H1 (cell line): ENCODE data around the gene SNED1. TPM values are rescaled to one million over a fixed set of nuclear protein-coding genes. Genes with fewer than 3 reads are reported as not detected.

Source experiments
- CTCF ChIA-PET: fragments of 300-600 bp; sonication (Branson Sonifier 250); formaldehyde crosslinking; loops from one replicate; lab custom pipeline; 2021; ENCODE audit not compliant: partially characterized antibody; lab: Charles Lee
- POLR2A ChIA-PET: fragments of 300-600 bp; sonication (Branson Sonifier 250); formaldehyde crosslinking; loops from one replicate; lab custom pipeline; 2021; ENCODE audit warnings: inconsistent platforms; ENCODE audit not compliant: partially characterized antibody; lab: Charles Lee
- DNase-seq, 2 experiments: peaks; one replicate each; pipeline versions ENCODE4 v3.0.0 to v3.0.0-alpha.2; 2010 to 2022; ENCODE audit warnings: low spot score in 2 of 2, low read depth in 1 of 2, mixed read lengths in 1 of 2
- FAIRE-seq: peaks from 2 replicates; lab custom pipeline; 2011; peaks lifted over from hg19 to GRCh38; lab: Jason Lieb, UNC
- H2AFZ ChIP-seq: 2 replicates; pipeline ENCODE4 v1.8.1; 2012; ENCODE audit warnings: low read length, inconsistent platforms
- H2AK5ac ChIP-seq: 2 replicates; pipeline ENCODE4 v1.6.1; 2013; ENCODE audit warnings: low read depth, low read length
- H2BK120ac ChIP-seq: replicated peaks from 2 replicates; pipeline ENCODE3; 2013; ENCODE audit warnings: low read depth, low read length, inconsistent platforms
- H2BK12ac ChIP-seq: 2 replicates; pipeline ENCODE4 v1.6.1; 2013; ENCODE audit warnings: low read depth, low read length
- H2BK15ac ChIP-seq: 2 replicates; pipeline ENCODE4 v1.6.1; 2013; ENCODE audit warnings: low read length
- H2BK20ac ChIP-seq: 2 replicates; pipeline ENCODE4 v1.6.1; 2013; ENCODE audit warnings: low read length
- H2BK5ac ChIP-seq: 2 replicates; pipeline ENCODE4 v1.6.1; 2013; ENCODE audit warnings: low read depth, low read length
- H3K14ac ChIP-seq: 2 replicates; pipeline ENCODE4 v1.6.1; 2013; ENCODE audit warnings: inconsistent platforms; ENCODE audit not compliant: insufficient read length
- H3K18ac ChIP-seq: 2 replicates; pipeline ENCODE4 v1.6.1; 2013; ENCODE audit warnings: low read length; ENCODE audit errors: extremely low read depth
- H3K23ac ChIP-seq: 2 replicates; pipeline ENCODE4 v1.6.1; 2013; ENCODE audit warnings: inconsistent platforms; ENCODE audit not compliant: insufficient read length
- H3K23me2 ChIP-seq: 2 replicates; pipeline ENCODE4 v1.6.1; 2013; ENCODE audit warnings: low read depth, low read length
- H3K27ac ChIP-seq: 2 replicates; pipeline ENCODE4 v1.6.1; 2011; ENCODE audit warnings: low read depth, low read length, inconsistent platforms
- H3K27me3 ChIP-seq, 4 experiments: replicated peaks in 1 of 4; 1 replicate in 1 of 4; 2 replicates in 3 of 4; pipeline versions ENCODE4 v1.6.1 to v1.8.1; 2011 to 2013; ENCODE audit warnings: low read length in 3 of 4, mild to moderate bottlenecking in 3 of 4, inconsistent platforms in 2 of 4, mixed read lengths in 2 of 4, moderate library complexity in 1 of 4; ENCODE audit not compliant: control insufficient read depth in 3 of 4, insufficient read depth in 3 of 4; ENCODE audit errors: extremely low read depth in 1 of 4
- H3K36me3 ChIP-seq, 4 experiments: 2 replicates each; pipeline versions ENCODE4 v1.6.1 to v1.8.1; 2011 to 2013; ENCODE audit warnings: mild to moderate bottlenecking in 4 of 4, low read length in 3 of 4, moderate library complexity in 2 of 4, control low read depth in 1 of 4, inconsistent platforms in 1 of 4; ENCODE audit not compliant: insufficient read depth in 4 of 4, control insufficient read depth in 2 of 4
- H3K4ac ChIP-seq: replicated peaks from 2 replicates; pipeline ENCODE3; 2013; ENCODE audit warnings: low read length, low read depth, mixed read lengths, inconsistent platforms; ENCODE audit not compliant: insufficient read length
- H3K4me1 ChIP-seq, 4 experiments: replicated peaks in 1 of 4; 1 replicate in 1 of 4; 2 replicates in 3 of 4; pipeline versions ENCODE4 v1.6.1 to v1.8.1; 2011 to 2013; ENCODE audit warnings: low read length in 3 of 4, inconsistent platforms in 2 of 4, mixed read lengths in 1 of 4; ENCODE audit not compliant: insufficient read depth in 4 of 4, control insufficient read depth in 3 of 4
- H3K4me2 ChIP-seq, 2 experiments: 2 replicates each; pipeline versions ENCODE4 v1.6.1 to v1.8.1; 2011 to 2013; ENCODE audit warnings: low read depth in 2 of 2, low read length in 2 of 2, control low read depth in 1 of 2, inconsistent platforms in 1 of 2, mild to moderate bottlenecking in 1 of 2; ENCODE audit not compliant: insufficient read depth in 1 of 2
- H3K4me3 ChIP-seq, 4 experiments: fragments of 200-600, 300-600 bp in 1 of 4; sonication (generic), shearing (Covaris generic), sonication (Bioruptor Twin) in 1 of 4; 2 replicates each; pipeline versions ENCODE4 v1.5.1 to v1.8.1; 2011 to 2016; ENCODE audit warnings: low read length in 4 of 4, low read depth in 3 of 4, control low read depth in 2 of 4, inconsistent platforms in 2 of 4, mild to moderate bottlenecking in 2 of 4, mixed read lengths in 1 of 4, moderate library complexity in 1 of 4; ENCODE audit not compliant: insufficient read depth in 2 of 4; ENCODE audit errors: extremely low read depth in 1 of 4
- H3K56ac ChIP-seq: replicated peaks from 2 replicates; pipeline ENCODE3; 2013; ENCODE audit warnings: low read depth, mild to moderate bottlenecking, mixed read lengths, low read length, inconsistent platforms; ENCODE audit not compliant: insufficient read length
- H3K79me1 ChIP-seq: 2 replicates; pipeline ENCODE4 v1.6.1; 2013; ENCODE audit warnings: low read depth, low read length, control low read depth
- H3K79me2 ChIP-seq, 2 experiments: 2 replicates each; pipeline versions ENCODE4 v1.6.1 to v1.8.1; 2012 to 2013; ENCODE audit warnings: low read length in 2 of 2, mild to moderate bottlenecking in 2 of 2, inconsistent platforms in 1 of 2; ENCODE audit not compliant: insufficient read depth in 2 of 2, control insufficient read depth in 1 of 2
- H3K9ac ChIP-seq, 4 experiments: replicated peaks in 1 of 4; 1 replicate in 1 of 4; 2 replicates in 3 of 4; pipeline versions ENCODE4 v1.6.1 to v1.8.1; 2011 to 2013; ENCODE audit warnings: low read depth in 3 of 4, low read length in 3 of 4, control low read depth in 2 of 4, mild to moderate bottlenecking in 2 of 4, moderate library complexity in 2 of 4, inconsistent platforms in 1 of 4; ENCODE audit errors: extremely low read depth in 1 of 4
- H3K9me3 ChIP-seq, 2 experiments: 2 replicates each; pipeline versions ENCODE4 v1.6.1 to v1.8.1; 2012 to 2013; ENCODE audit warnings: mild to moderate bottlenecking in 2 of 2, moderate library complexity in 2 of 2, control low read depth in 1 of 2, inconsistent platforms in 1 of 2, low read depth in 1 of 2, low read length in 1 of 2, mixed read lengths in 1 of 2; ENCODE audit not compliant: insufficient read depth in 2 of 2
- H4K20me1 ChIP-seq, 2 experiments: replicated peaks in 1 of 2; 2 replicates each; pipeline versions ENCODE3 to v1.8.1; 2011 to 2013; ENCODE audit warnings: inconsistent platforms in 2 of 2, low read length in 2 of 2, mild to moderate bottlenecking in 1 of 2; ENCODE audit not compliant: insufficient read depth in 2 of 2, control insufficient read depth in 1 of 2
- H4K5ac ChIP-seq: 2 replicates; pipeline ENCODE4 v1.6.1; 2013; ENCODE audit warnings: low read length, low read depth, mixed read lengths, inconsistent platforms; ENCODE audit not compliant: insufficient read length
- H4K8ac ChIP-seq: 2 replicates; pipeline ENCODE4 v1.8.0; 2013; ENCODE audit warnings: mild to moderate bottlenecking, moderate library complexity, low read length, inconsistent platforms; ENCODE audit not compliant: insufficient read depth; ENCODE audit errors: extremely low read depth
- H4K91ac ChIP-seq: replicated peaks from 2 replicates; pipeline ENCODE3; 2013; ENCODE audit warnings: low read length, mixed read lengths, inconsistent platforms; ENCODE audit not compliant: insufficient read length
- CTCF ChIP-seq, 3 experiments: IDR thresholded peaks; 1 replicate in 2 of 3; 2 replicates in 1 of 3; pipeline versions ENCODE4 v1.5.1 to v1.6.1; 2011; ENCODE audit warnings: low read length in 3 of 3, mild to moderate bottlenecking in 3 of 3, inconsistent platforms in 2 of 3, low read depth in 1 of 3, moderate library complexity in 1 of 3; ENCODE audit not compliant: insufficient read depth in 1 of 3; ENCODE audit errors: control extremely low read depth in 1 of 3
- EGR1 ChIP-seq: IDR thresholded peaks from 2 replicates; pipeline ENCODE4 v1.6.1; 2011; ENCODE audit warnings: low read depth, low read length, borderline replicate concordance
- RAD21 ChIP-seq, 2 experiments: IDR thresholded peaks in 1 of 2; conservative IDR thresholded peaks in 1 of 2; 2 replicates each; pipeline ENCODE4 v1.6.1; 2011; ENCODE audit warnings: low read depth in 2 of 2, low read length in 2 of 2, improper control_type of control experiment in 1 of 2, inconsistent platforms in 1 of 2, mild to moderate bottlenecking in 1 of 2, moderate library complexity in 1 of 2
- RBBP5 ChIP-seq: IDR thresholded peaks from 2 replicates; pipeline ENCODE4 v1.7.1; 2012; ENCODE audit warnings: low read depth, mild to moderate bottlenecking, inconsistent platforms, low read length, moderate library complexity, borderline replicate concordance
- SIN3A ChIP-seq, 2 experiments: IDR thresholded peaks in 1 of 2; conservative IDR thresholded peaks in 1 of 2; 2 replicates each; pipeline ENCODE4 v1.6.1; 2011 to 2012; ENCODE audit warnings: low read length in 2 of 2, improper control_type of control experiment in 1 of 2, low read depth in 1 of 2, mild to moderate bottlenecking in 1 of 2
- SIRT6 ChIP-seq: IDR thresholded peaks from one replicate; pipeline ENCODE4 v1.7.1; 2012; ENCODE audit warnings: low read length, inconsistent platforms
- SIX5 ChIP-seq: IDR thresholded peaks from 2 replicates; pipeline ENCODE4 v1.6.1; 2011; ENCODE audit warnings: mild to moderate bottlenecking, low read depth, low read length
- WGBS, 2 experiments: shearing (Covaris generic) in 1 of 2; methylation state at CpG; one replicate each; pipeline versions ENCODE4 v1.1.6 to v1.1.7; 2013 to 2015; ENCODE audit warnings: low lambda C conversion rate in 2 of 2, mixed read lengths in 2 of 2, inconsistent platforms in 1 of 2, low coverage in 1 of 2, missing lambda C conversion rate in 1 of 2; ENCODE audit not compliant: insufficient replicate concordance in 2 of 2, insufficient coverage in 1 of 2, insufficient read length in 1 of 2; ENCODE audit errors: extremely low coverage in 1 of 2, missing lambda C conversion rate in 1 of 2; 5-methylcytosine and 5-hydroxymethylcytosine counted together
- polyA plus RNA-seq, 7 experiments: library from polyadenylated mRNA; depleted of rRNA in 3 of 7; stranded (reverse) in 5 of 7; unstranded in 2 of 7; fragments of >200 nt in 5 of 7; fragments of 200-250 nt in 2 of 7; gene quantifications; 1 replicate in 5 of 7; 2 replicates in 1 of 7; 4 replicates in 1 of 7; pipeline versions ENCODE4 v1.2.1 to v1.2.3, GENCODE V29; 2011 to 2013; ENCODE audit warnings: missing spikeins in 2 of 7, mixed read lengths in 2 of 7
- total RNA-seq: library from RNA; stranded (reverse); fragmentation: NEBNext Ultra II Directional; extraction: Animal tissue kit (Norgen Biotek cat#: 25700); gene quantifications from 2 replicates; pipeline ENCODE4 v1.2.1, GENCODE V29; 2021

Gene SNED1
- total and polyA plus RNA-seq, 2 of the 8 experiments (the other 6 are each of a cell fraction or from before 2014, with no cell fraction given), result 1.9 TPM

GRCh38 chr2:240966906-240967680, 31.3 kb upstream of the SNED1 start:
- FAIRE-seq (no peak), DNase-seq (no peak)
- H3K79me1 ChIP-seq, result no peaks in the 10 kb centered on the region
- no peak overlapping the region for H2AK5ac ChIP-seq
- TF ChIP-seq RBBP5, result no peak
- no peak for TF ChIP-seq SIRT6
- peak in 2 of 3 experiments; percentile 19 to 25; a peak in 2 of 4 replicates for TF ChIP-seq CTCF (IDR thresholded peaks at IDR 0.05; ENCODE audit: control extremely low read depth in 1 of 3, insufficient read depth in 1 of 3, low read depth in 1 of 3, low read length in 3 of 3)
- TF ChIP-seq RAD21 (IDR thresholded peaks at IDR 0.05 in 1 of 2, conservative IDR thresholded peaks at IDR 0.05 in 1 of 2; ENCODE audit: low read depth in 2 of 2, low read length in 2 of 2), result peak in 1 of 2 experiments; percentile 28; a peak in 2 of 4 replicates
- TF ChIP-seq SIX5, result no peak
- TF ChIP-seq EGR1, result no peak
- TF ChIP-seq SIN3A (conservative IDR thresholded peaks at IDR 0.05 in 1 of 2, IDR thresholded peaks at IDR 0.05 in 1 of 2; ENCODE audit: low read depth in 1 of 2, low read length in 2 of 2), result no peak
- H3K23ac ChIP-seq, result no peak overlapping the region
- H2BK120ac ChIP-seq, result no peak overlapping the region
- H3K27ac ChIP-seq, result no peak overlapping the region
- H2AFZ ChIP-seq, result no peak overlapping the region
- H3K4me2 ChIP-seq, result no peak overlapping the region
- H3K79me2 ChIP-seq, result no peaks in the 10 kb centered on the region
- no peak overlapping the region for H2BK20ac ChIP-seq
- H3K9ac ChIP-seq, result no peak overlapping the region
- H3K4ac ChIP-seq, result no peak overlapping the region
- ChIA-PET POLR2A (no interaction called here), CTCF (interaction anchor here (0.9 to 1.3 kb wide), 3 partner anchors 21 to 223 kb away, joined by 3 to 6 read pairs (median 3); no protein-coding TSS in a partner anchor)
- H2BK12ac ChIP-seq, result no peak overlapping the region
- 84% methylated on average over 25 of the region's 32 CpGs; no CpG with 5 or more reads in 1 of the 2 experiments for WGBS, 2 experiments
- H3K27me3 ChIP-seq, result no peaks in the 10 kb centered on the region
- no peak overlapping the region for H3K56ac ChIP-seq
- H3K14ac ChIP-seq, result no peak overlapping the region
- H4K91ac ChIP-seq, result no peak overlapping the region
- H2BK5ac ChIP-seq, result no peak overlapping the region
- H2BK15ac ChIP-seq, result no peak overlapping the region; the same call in 1 of the 2 replicates
- H4K20me1 ChIP-seq, result no peaks in the 10 kb centered on the region
- H3K4me1 ChIP-seq, result peaks cover 0 to 2% (median 0%) of the 10 kb centered on the region in 4 experiments; a peak in 1 of 7 replicates
- no peak overlapping the region for H3K18ac ChIP-seq
- H3K9me3 ChIP-seq, result no peaks in the 10 kb centered on the region
- no peak overlapping the region for H4K8ac ChIP-seq
- H3K23me2 ChIP-seq, result no peaks in the 10 kb centered on the region
- no peaks in the 10 kb centered on the region for H3K36me3 ChIP-seq
- H4K5ac ChIP-seq, result no peak overlapping the region
- H3K4me3 ChIP-seq, result no peak overlapping the region
